ENCODE measurements around the gene CRABP2. TPM values are rescaled to one million over a fixed set of nuclear protein-coding genes. Genes with fewer than 3 reads are reported as not detected.

The CRABP2 gene
- polyA plus RNA-seq, 1 of the 3 experiments (the other 2 are of a cell fraction), result 42.1 TPM

- Histone ChIP-seq H4K20me1 (ENCODE audit: insufficient read depth) (peaks cover 41% of the 10 kb centered on the region), H3K79me2 (ENCODE audit: insufficient read depth) (peaks cover 86% of the 10 kb centered on the region), H3K36me3 (replicated peaks in 1 of 2; ENCODE audit: control insufficient read depth in 1 of 2, insufficient read depth in 2 of 2, low read length in 1 of 2) (peaks cover 28 to 30% of the 10 kb centered on the region in 2 experiments), H3K9me2 (no peaks in the 10 kb centered on the region), H3K9ac (peak overlapping the region; percentile 93; the same call in 1 of the 2 replicates), H2AFZ (ENCODE audit: low read depth) (no peak overlapping the region), H3K4me1 (ENCODE audit: control insufficient read depth in 1 of 2, insufficient read depth in 2 of 2, low read depth in 1 of 2, low read length in 1 of 2) (peaks cover 28 to 50% of the 10 kb centered on the region in 2 experiments), H3K27me3 (ENCODE audit: insufficient read depth) (no peaks in the 10 kb centered on the region), H3K4me3 (ENCODE audit: low read depth in 2 of 2, low read length in 1 of 2) (peak overlapping the region; percentile 76 to 87), H3F3A (replicated peaks; ENCODE audit: insufficient read depth) (peaks cover 13% of the 10 kb centered on the region), H3K4me2 (peak overlapping the region; percentile 89), H3K9me3 (no peaks in the 10 kb centered on the region), H3K27ac (ENCODE audit: low read depth in 2 of 2, low read length in 1 of 2) (peak overlapping the region; percentile 21 to 83; a peak in 2 of 4 replicates)
- CTCF ChIA-PET, result interaction anchor here (0.7 to 38.0 kb wide), 60 partner anchors 7 to 223 kb away, joined by 3 to 2702 read pairs (median 5); partner anchors contain the start of genes CRABP2, HDGF, INSRR and MRPL24
- WGBS (ENCODE audit: low lambda C conversion rate), result 9% methylated on average over 15 of the region's 15 CpGs
- POLR2A ChIA-PET, result interaction anchor here (0.9 to 2.7 kb wide), 9 partner anchors 16 to 135 kb away, joined by 3 to 39 read pairs (median 4); partner anchors contain the start of genes HDGF, INSRR and PRCC
- DNase-seq, result peak; percentile 66
- TF ChIP-seq GABPA (IDR thresholded peaks at IDR 0.05; ENCODE audit: low read depth) (no peak), TEAD4 (IDR thresholded peaks at IDR 0.05; ENCODE audit: borderline replicate concordance, insufficient read depth) (no peak), CTCF (IDR thresholded peaks at IDR 0.05) (peak; percentile 74), RAD21 (IDR thresholded peaks at IDR 0.05; ENCODE audit: low read length) (peak; percentile 72), TCF12 (IDR thresholded peaks at IDR 0.05) (no peak), SMC3 (IDR thresholded peaks at IDR 0.05; ENCODE audit: low read depth, low read length) (peak; percentile 54), RCOR1 (IDR thresholded peaks at IDR 0.05; ENCODE audit: low read length) (no peak), MAX (IDR thresholded peaks at IDR 0.05; ENCODE audit: low read depth) (no peak), NRF1 (IDR thresholded peaks at IDR 0.05; ENCODE audit: low read depth, low read length) (no peak), MXI1 (IDR thresholded peaks at IDR 0.05; ENCODE audit: low read depth, low read length) (peak; percentile 23; the same call in 1 of the 2 replicates)
Observed at GRCh38 chr1:156726549-156727226, 21.3 kb upstream of the CRABP2 start.

DNA sequence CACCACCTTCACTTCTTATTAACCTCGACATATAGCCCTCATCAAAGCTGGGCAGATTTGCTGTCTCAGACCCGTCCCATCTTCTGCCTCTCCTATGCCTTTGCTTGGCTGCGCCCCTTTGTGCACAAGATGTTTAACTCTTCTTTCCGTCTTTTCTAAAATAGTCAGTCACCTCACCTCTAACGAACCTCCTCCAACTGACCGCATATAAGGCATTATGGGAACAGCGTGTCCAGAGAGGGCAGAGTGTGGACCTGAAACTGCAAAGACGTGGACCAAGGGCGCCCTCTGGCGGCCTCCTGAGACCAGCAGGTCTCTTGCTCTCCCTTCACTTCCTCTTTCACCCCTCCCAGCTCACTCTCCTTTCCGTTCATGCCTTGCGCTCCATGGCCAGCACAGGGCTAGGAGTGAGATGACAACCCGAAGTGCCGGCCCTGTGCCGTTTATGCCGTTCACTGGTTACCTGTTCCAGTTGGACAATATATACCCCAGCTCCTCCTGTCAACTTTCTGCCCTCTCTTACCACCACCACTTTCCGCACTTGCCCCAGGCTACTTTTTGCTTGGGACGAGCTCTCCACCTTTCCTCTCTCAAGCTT is 20.4 kb upstream of the CRABP2 start:
- no peak overlapping the region for H2AFZ ChIP-seq (ENCODE audit: low read depth)
- H4K20me1 ChIP-seq (ENCODE audit: insufficient read depth), result peaks cover 41% of the 10 kb centered on the region
- DNase-seq, result peak; percentile 84
- peak overlapping the region; percentile 21 to 62; a peak in 3 of 4 replicates for H3K27ac ChIP-seq (ENCODE audit: low read depth in 2 of 2, low read length in 1 of 2)
- peaks cover 33 to 40% of the 10 kb centered on the region in 2 experiments for H3K36me3 ChIP-seq (replicated peaks in 1 of 2; ENCODE audit: control insufficient read depth in 1 of 2, insufficient read depth in 2 of 2, low read length in 1 of 2)
- no peaks in the 10 kb centered on the region for H3K27me3 ChIP-seq (ENCODE audit: insufficient read depth)
- peak overlapping the region; percentile 76 to 87 for H3K4me3 ChIP-seq (ENCODE audit: low read depth in 2 of 2, low read length in 1 of 2)
- CTCF ChIA-PET, result interaction anchor here (0.6 to 38.0 kb wide), 63 partner anchors 8 to 381 kb away, joined by 3 to 2702 read pairs (median 5); partner anchors contain the start of genes CRABP2, HDGF, INSRR and MRPL24
- POLR2A ChIA-PET, result interaction anchor here (0.6 to 2.7 kb wide), 12 partner anchors 13 to 136 kb away, joined by 3 to 39 read pairs (median 4); partner anchors contain the start of genes HDGF, INSRR, NES and PRCC
- WGBS (ENCODE audit: low lambda C conversion rate), result 10% methylated on average over 18 of the region's 18 CpGs
- H3F3A ChIP-seq (replicated peaks; ENCODE audit: insufficient read depth), result peaks cover 13% of the 10 kb centered on the region
- no peaks in the 10 kb centered on the region for H3K9me2 ChIP-seq
- peak overlapping the region; percentile 89 for H3K4me2 ChIP-seq
- no peaks in the 10 kb centered on the region for H3K9me3 ChIP-seq
- H3K79me2 ChIP-seq (ENCODE audit: insufficient read depth), result peaks cover 95% of the 10 kb centered on the region
- H3K9ac ChIP-seq, result no peak overlapping the region; the same call in 1 of the 2 replicates
- peaks cover 28 to 55% of the 10 kb centered on the region in 2 experiments for H3K4me1 ChIP-seq (ENCODE audit: control insufficient read depth in 1 of 2, insufficient read depth in 2 of 2, low read depth in 1 of 2, low read length in 1 of 2)
- TF ChIP-seq RXRA (IDR thresholded peaks at IDR 0.05; ENCODE audit: borderline replicate concordance, low read depth) (no peak), GABPA (IDR thresholded peaks at IDR 0.05; ENCODE audit: low read depth) (peak; percentile 52; the same call in 1 of the 2 replicates), JUND (IDR thresholded peaks at IDR 0.05) (no peak), RAD21 (IDR thresholded peaks at IDR 0.05; ENCODE audit: low read length) (peak; percentile 98), SIN3A (IDR thresholded peaks at IDR 0.05; ENCODE audit: borderline replicate concordance, low read depth, low read length) (0 out of 2 replicates have a peak, but pooled peaks have one; percentile 32), SMC3 (IDR thresholded peaks at IDR 0.05; ENCODE audit: low read depth, low read length) (peak; percentile 99), NRF1 (IDR thresholded peaks at IDR 0.05; ENCODE audit: low read depth, low read length) (peak; percentile 32; the same call in 1 of the 2 replicates), MXI1 (IDR thresholded peaks at IDR 0.05; ENCODE audit: low read depth, low read length) (peak; percentile 90), POLR2AphosphoS5 (IDR thresholded peaks at IDR 0.05; ENCODE audit: low read depth, low read length) (no peak), GATA2 (CRISPR knock-in tag; IDR thresholded peaks at IDR 0.05) (no peak), TEAD4 (IDR thresholded peaks at IDR 0.05; ENCODE audit: borderline replicate concordance, insufficient read depth) (no peak), YY1 (IDR thresholded peaks at IDR 0.05; ENCODE audit: low read depth) (no peak)
- TF ChIP-seq, protein P1, sequence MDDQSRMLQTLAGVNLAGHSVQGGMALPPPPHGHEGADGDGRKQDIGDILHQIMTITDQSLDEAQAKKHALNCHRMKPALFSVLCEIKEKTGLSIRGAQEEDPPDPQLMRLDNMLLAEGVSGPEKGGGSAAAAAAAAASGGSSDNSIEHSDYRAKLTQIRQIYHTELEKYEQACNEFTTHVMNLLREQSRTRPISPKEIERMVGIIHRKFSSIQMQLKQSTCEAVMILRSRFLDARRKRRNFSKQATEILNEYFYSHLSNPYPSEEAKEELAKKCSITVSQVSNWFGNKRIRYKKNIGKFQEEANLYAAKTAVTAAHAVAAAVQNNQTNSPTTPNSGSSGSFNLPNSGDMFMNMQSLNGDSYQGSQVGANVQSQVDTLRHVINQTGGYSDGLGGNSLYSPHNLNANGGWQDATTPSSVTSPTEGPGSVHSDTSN (IDR thresholded peaks at IDR 0.05), result no peak
- TF ChIP-seq, protein P2, sequence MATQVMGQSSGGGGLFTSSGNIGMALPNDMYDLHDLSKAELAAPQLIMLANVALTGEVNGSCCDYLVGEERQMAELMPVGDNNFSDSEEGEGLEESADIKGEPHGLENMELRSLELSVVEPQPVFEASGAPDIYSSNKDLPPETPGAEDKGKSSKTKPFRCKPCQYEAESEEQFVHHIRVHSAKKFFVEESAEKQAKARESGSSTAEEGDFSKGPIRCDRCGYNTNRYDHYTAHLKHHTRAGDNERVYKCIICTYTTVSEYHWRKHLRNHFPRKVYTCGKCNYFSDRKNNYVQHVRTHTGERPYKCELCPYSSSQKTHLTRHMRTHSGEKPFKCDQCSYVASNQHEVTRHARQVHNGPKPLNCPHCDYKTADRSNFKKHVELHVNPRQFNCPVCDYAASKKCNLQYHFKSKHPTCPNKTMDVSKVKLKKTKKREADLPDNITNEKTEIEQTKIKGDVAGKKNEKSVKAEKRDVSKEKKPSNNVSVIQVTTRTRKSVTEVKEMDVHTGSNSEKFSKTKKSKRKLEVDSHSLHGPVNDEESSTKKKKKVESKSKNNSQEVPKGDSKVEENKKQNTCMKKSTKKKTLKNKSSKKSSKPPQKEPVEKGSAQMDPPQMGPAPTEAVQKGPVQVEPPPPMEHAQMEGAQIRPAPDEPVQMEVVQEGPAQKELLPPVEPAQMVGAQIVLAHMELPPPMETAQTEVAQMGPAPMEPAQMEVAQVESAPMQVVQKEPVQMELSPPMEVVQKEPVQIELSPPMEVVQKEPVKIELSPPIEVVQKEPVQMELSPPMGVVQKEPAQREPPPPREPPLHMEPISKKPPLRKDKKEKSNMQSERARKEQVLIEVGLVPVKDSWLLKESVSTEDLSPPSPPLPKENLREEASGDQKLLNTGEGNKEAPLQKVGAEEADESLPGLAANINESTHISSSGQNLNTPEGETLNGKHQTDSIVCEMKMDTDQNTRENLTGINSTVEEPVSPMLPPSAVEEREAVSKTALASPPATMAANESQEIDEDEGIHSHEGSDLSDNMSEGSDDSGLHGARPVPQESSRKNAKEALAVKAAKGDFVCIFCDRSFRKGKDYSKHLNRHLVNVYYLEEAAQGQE (IDR thresholded peaks at IDR 0.05; ENCODE audit: low read depth, low read length), result no peak

Measured in SK-N-SH (cell line).